ENCODE results near the gene DEGS2.
"Not testable (repeated sequence)": the region's sequence is repeated elsewhere in the genome, so short reads cannot be mapped to it uniquely, and the experiment has no call there.

- not testable (repeated sequence) for TF ChIP-seq CTCF, POLR2A (IDR thresholded peaks at IDR 0.05)
Measured at GRCh38 chr14:100180671-100181070, 21.2 kb upstream of the DEGS2 start.

All from right lobe of liver (tissue), 4 donors.